Endothelial cell of umbilical vein (primary cell): ENCODE results near the gene ANKRD44. TPM values are rescaled to one million over a fixed set of nuclear protein-coding genes. Genes with fewer than 3 reads are reported as not detected.

ENCODE experiments used
- BruUV-seq: library from RNA; stranded (reverse); fragments of 400-500 nt; replicated peaks from 2 replicates; lab custom pipeline; 2021; lab: Mats Ljungman, UMichigan
- CTCF ChIA-PET: fragments of 300-600, 350-600 bp; sonication (Branson Sonifier 250); formaldehyde crosslinking; loops from one replicate; lab custom pipeline; 2021; ENCODE audit warnings: antibody characterized with exemption, inconsistent platforms; lab: Charles Lee
- POLR2A ChIA-PET: fragments of 300-600, 350-600 bp; sonication (Branson Sonifier 250); formaldehyde crosslinking; loops from one replicate; lab custom pipeline; 2021; ENCODE audit warnings: antibody characterized with exemption, inconsistent platforms; lab: Charles Lee
- DNase-seq: peaks from one replicate; pipeline ENCODE4 v3.0.0-alpha.2; 2011; ENCODE audit warnings: low read depth, low spot score
- FAIRE-seq: peaks from 2 replicates; lab custom pipeline; 2011; peaks lifted over from hg19 to GRCh38; lab: Jason Lieb, UNC
- H2AFZ ChIP-seq: 2 replicates; pipeline ENCODE4 v1.6.0; 2012; ENCODE audit warnings: low read depth, low read length, control low read depth, inconsistent platforms
- H3K27ac ChIP-seq: 2 replicates; pipeline ENCODE4 v1.5.1; 2011; ENCODE audit warnings: low read depth, mild to moderate bottlenecking, control low read depth, low read length, moderate library complexity; ENCODE audit not compliant: insufficient read depth
- H3K27me3 ChIP-seq, 2 experiments: 2 replicates each; pipeline versions ENCODE4 v1.6.0 to v1.6.1; 2011; ENCODE audit warnings: low read length in 2 of 2, mixed read lengths in 1 of 2; ENCODE audit not compliant: control insufficient read depth in 2 of 2, insufficient read depth in 2 of 2
- H3K36me3 ChIP-seq, 2 experiments: 2 replicates in 1 of 2; 3 replicates in 1 of 2; pipeline ENCODE4 v1.5.1; 2011; ENCODE audit warnings: low read length in 2 of 2, mild to moderate bottlenecking in 1 of 2, moderate library complexity in 1 of 2; ENCODE audit not compliant: control insufficient read depth in 2 of 2, insufficient read depth in 2 of 2; ENCODE audit errors: extremely low read depth in 1 of 2
- H3K4me1 ChIP-seq: 3 replicates; pipeline ENCODE4 v1.5.1; 2011; ENCODE audit warnings: mild to moderate bottlenecking, low read length; ENCODE audit not compliant: control insufficient read depth, insufficient read depth; ENCODE audit errors: extremely low read depth
- H3K4me2 ChIP-seq: 2 replicates; pipeline ENCODE4 v1.6.1; 2011; ENCODE audit warnings: low read length, control low read depth, mixed read lengths; ENCODE audit not compliant: insufficient read depth
- H3K4me3 ChIP-seq, 3 experiments: fragments of 200-600 bp in 1 of 3; sonication (generic), shearing (Covaris generic) in 1 of 3; replicated peaks in 1 of 3; 2 replicates each; pipeline ENCODE4 v1.5.1; 2011 to 2016; ENCODE audit warnings: control low read depth in 3 of 3, low read length in 3 of 3, mild to moderate bottlenecking in 2 of 3, inconsistent platforms in 1 of 3, low read depth in 1 of 3, moderate library complexity in 1 of 3; ENCODE audit not compliant: insufficient read depth in 1 of 3
- H3K79me2 ChIP-seq: 2 replicates; pipeline ENCODE4 v1.6.0; 2012; ENCODE audit warnings: low read length, inconsistent platforms; ENCODE audit not compliant: control insufficient read depth, insufficient read depth
- H3K9ac ChIP-seq: replicated peaks from 2 replicates; pipeline ENCODE3; 2011; ENCODE audit warnings: low read length, control low read depth; ENCODE audit not compliant: insufficient read depth; ENCODE audit errors: extremely low read depth
- H3K9me1 ChIP-seq: replicated peaks from 3 replicates; pipeline ENCODE4 v1.6.0; 2011; ENCODE audit warnings: mild to moderate bottlenecking, low read length; ENCODE audit not compliant: control insufficient read depth, insufficient read depth; ENCODE audit errors: extremely low read depth
- H3K9me3 ChIP-seq: replicated peaks from 2 replicates; pipeline ENCODE4 v1.5.1; 2012; ENCODE audit warnings: low read length, inconsistent platforms; ENCODE audit not compliant: control insufficient read depth, insufficient read depth
- H4K20me1 ChIP-seq: replicated peaks from 2 replicates; pipeline ENCODE3; 2011; ENCODE audit warnings: mild to moderate bottlenecking, low read length; ENCODE audit not compliant: control insufficient read depth, insufficient read depth; ENCODE audit errors: extremely low read depth
- CTCF ChIP-seq, 2 donors: IDR thresholded peaks; 1 replicate in 1 of 2; 2 replicates in 1 of 2; pipeline ENCODE4 v1.5.1; 2011; ENCODE audit warnings: low read length in 2 of 2, mild to moderate bottlenecking in 2 of 2, moderate library complexity in 2 of 2, control low read depth in 1 of 2, inconsistent platforms in 1 of 2, low read depth in 1 of 2; ENCODE audit not compliant: insufficient read depth in 1 of 2; ENCODE audit errors: extremely low read depth in 1 of 2
- EZH2 ChIP-seq: IDR thresholded peaks from 2 replicates; pipeline ENCODE4 v1.6.1; 2012; ENCODE audit warnings: borderline replicate concordance, low read depth, mild to moderate bottlenecking, moderate library complexity, low read length, inconsistent platforms; ENCODE audit not compliant: severe bottlenecking
- FOS ChIP-seq: IDR thresholded peaks from 2 replicates; pipeline ENCODE4 v1.6.1; 2011; ENCODE audit warnings: mild to moderate bottlenecking, low read length, moderate library complexity, borderline replicate concordance; ENCODE audit not compliant: insufficient read depth
- GATA2 ChIP-seq: IDR thresholded peaks from 2 replicates; pipeline ENCODE4 v1.7.0; 2011; ENCODE audit warnings: low read depth, mild to moderate bottlenecking, moderate library complexity, mixed read lengths, low read length; ENCODE audit not compliant: insufficient read length, insufficient read depth
- JUN ChIP-seq: IDR thresholded peaks from 2 replicates; pipeline ENCODE4 v1.6.1; 2011; ENCODE audit warnings: borderline replicate concordance, low read depth; ENCODE audit not compliant: insufficient read length, insufficient read depth
- MAX ChIP-seq: IDR thresholded peaks from 2 replicates; pipeline ENCODE4 v1.6.1; 2011; ENCODE audit not compliant: insufficient read depth, insufficient read length
- MYC ChIP-seq: IDR thresholded peaks from one replicate; pipeline ENCODE4 v1.6.1; 2011; ENCODE audit warnings: mild to moderate bottlenecking, low read depth, low read length
- POLR2A ChIP-seq: IDR thresholded peaks from 2 replicates; pipeline ENCODE4 v1.6.1; 2012; ENCODE audit warnings: low read depth, mild to moderate bottlenecking, control low read depth, low read length
- POLR2AphosphoS5 ChIP-seq: IDR thresholded peaks from 2 replicates; pipeline ENCODE4 v1.6.1; 2012; ENCODE audit warnings: low read depth, mild to moderate bottlenecking, control low read depth, low read length, moderate library complexity; ENCODE audit not compliant: insufficient read depth
- dilution Hi-C: fragments of 300-500 bp; cut with MboI; formaldehyde crosslinking; loops from one replicate; pipeline ENCODE4 v1.15.0; 2019; ENCODE audit warnings: low sequenced_read_pairs; ENCODE audit not compliant: extremely low pct_ligation_motif_present
- intact Hi-C: fragments of 100-400 bp; cut with micrococcal nuclease; formaldehyde crosslinking; loops from one replicate; pipeline ENCODE4 v1.10.0; 2022
- polyA plus RNA-seq, 4 experiments: library from polyadenylated mRNA; depleted of rRNA in 3 of 4; stranded (reverse) in 3 of 4; unstranded in 1 of 4; fragments of >200 nt; gene quantifications; 2 replicates each; pipeline versions ENCODE4 v1.2.1 to v1.2.3, GENCODE V29; 2011 to 2012; ENCODE audit warnings: missing spikeins in 1 of 4
- total RNA-seq: library from RNA; stranded (reverse); gene quantifications from 2 replicates; pipeline ENCODE4 v1.2.3, GENCODE V29; 2021

The ANKRD44 gene
- total and polyA plus RNA-seq, 2 donors (not counting 3 experiments of a cell fraction or from before 2014, with no cell fraction given) = 3.4 to 6.1 TPM

- peak; percentile 79 for DNase-seq
- CTCF ChIA-PET = interaction anchor here (0.6 to 4.9 kb wide), 20 partner anchors 8 to 241 kb away, joined by 3 to 90 read pairs (median 5); partner anchors contain the start of gene ANKRD44
- intact Hi-C loops = loop anchor here (1.0 to 10.0 kb wide), 2 partner anchors 22 to 212 kb away; partner anchors contain the start of gene PGAP1
- no peaks in the 10 kb centered on the region for H3K9me1 ChIP-seq
- peak overlapping the region; percentile 30 for H2AFZ ChIP-seq
- peaks cover 25% of the 10 kb centered on the region for H3K4me1 ChIP-seq
- H3K36me3 ChIP-seq = no peaks in the 10 kb centered on the region
- TF ChIP-seq FOS = peak; percentile 94
- TF ChIP-seq CTCF (IDR thresholded peaks at IDR 0.05; ENCODE audit: extremely low read depth in 1 of 2, insufficient read depth in 1 of 2, low read depth in 1 of 2, low read length in 2 of 2) = no peak
- TF ChIP-seq JUN = peak; percentile 50
- peak; percentile 59 for TF ChIP-seq POLR2AphosphoS5
- peak; percentile 88 for FAIRE-seq
- no TSS peak for BruUV-seq
- H3K9me3 ChIP-seq = no peaks in the 10 kb centered on the region
- POLR2A ChIA-PET = interaction anchor here (0.7 kb wide), 1 partner anchor 9 kb away, joined by 3 read pairs; no protein-coding TSS in a partner anchor
- peak overlapping the region; percentile 45 for H3K9ac ChIP-seq
- H4K20me1 ChIP-seq = no peaks in the 10 kb centered on the region
- peak overlapping the region in 1 of 3 experiments; percentile 9 for H3K4me3 ChIP-seq
- H3K27ac ChIP-seq = peak overlapping the region; percentile 71
- no peaks in the 10 kb centered on the region for H3K27me3 ChIP-seq
- dilution Hi-C loops = no loop called here
- H3K79me2 ChIP-seq = no peaks in the 10 kb centered on the region
- H3K4me2 ChIP-seq = peak overlapping the region; percentile 81
These were observed 173.3 kb downstream of the ANKRD44 start for GRCh38 chr2:197137231-197137630.

- POLR2A ChIA-PET = no interaction called here
- Histone ChIP-seq H3K9ac (no peak overlapping the region), H3K27ac (peak overlapping the region; percentile 71), H3K4me3 (no peak overlapping the region), H2AFZ (peak overlapping the region; percentile 34), H3K27me3 (no peaks in the 10 kb centered on the region), H3K4me1 (peaks cover 25% of the 10 kb centered on the region), H3K9me1 (no peaks in the 10 kb centered on the region), H3K79me2 (no peaks in the 10 kb centered on the region), H3K36me3 (no peaks in the 10 kb centered on the region), H3K4me2 (no peak overlapping the region), H4K20me1 (no peaks in the 10 kb centered on the region), H3K9me3 (no peaks in the 10 kb centered on the region)
- dilution Hi-C loops = no loop called here
- CTCF ChIA-PET = interaction anchor here (1.0 to 4.9 kb wide), 15 partner anchors 9 to 242 kb away, joined by 3 to 90 read pairs (median 6); partner anchors contain the start of gene ANKRD44
- BruUV-seq = no TSS peak
- intact Hi-C loops = loop anchor here (10.0 kb wide), 1 partner anchor 212 kb away; the partner anchor contains the start of gene PGAP1
- DNase-seq (no peak), FAIRE-seq (peak; percentile 56)
- TF ChIP-seq POLR2A = no peak
- no peak for TF ChIP-seq MAX
- TF ChIP-seq MYC = no peak
- TF ChIP-seq POLR2AphosphoS5 = no peak
- no peak for TF ChIP-seq CTCF (IDR thresholded peaks at IDR 0.05; ENCODE audit: extremely low read depth in 1 of 2, insufficient read depth in 1 of 2, low read depth in 1 of 2, low read length in 2 of 2)
- TF ChIP-seq FOS = no peak
- no peak for TF ChIP-seq GATA2
- no peak for TF ChIP-seq JUN
- TF ChIP-seq EZH2 = no peak
These were observed 174.1 kb downstream of the ANKRD44 start for GRCh38 chr2:197136452-197136851.
